Sigmoid colon (tissue), 4 donors: ENCODE results near the gene GYPC.

Source experiments
- POLR2A ChIP-seq, 2 donors: fragments of 450-650 bp; IDR thresholded peaks; one replicate each; pipeline ENCODE4 v1.6.1; 2016; ENCODE audit warnings: antibody characterized with exemption in 2 of 2, mild to moderate bottlenecking in 2 of 2, moderate library complexity in 2 of 2
- POLR2AphosphoS5 ChIP-seq, 4 donors: sonication (generic); formaldehyde crosslinking; IDR thresholded peaks; one replicate each; pipeline ENCODE4 v1.6.1; 2017; ENCODE audit warnings: antibody characterized with exemption in 4 of 4
- TF ChIP-seq, protein P1 (sequence below), 4 experiments: fragments of 450-650 bp in 3 of 4; fragments of 200-600 bp in 1 of 4; IDR thresholded peaks; one replicate each; pipeline ENCODE4 v1.5.1; 2016 to 2019; ENCODE audit warnings: antibody characterized with exemption in 4 of 4, mild to moderate bottlenecking in 3 of 4, moderate library complexity in 2 of 4

DNA sequence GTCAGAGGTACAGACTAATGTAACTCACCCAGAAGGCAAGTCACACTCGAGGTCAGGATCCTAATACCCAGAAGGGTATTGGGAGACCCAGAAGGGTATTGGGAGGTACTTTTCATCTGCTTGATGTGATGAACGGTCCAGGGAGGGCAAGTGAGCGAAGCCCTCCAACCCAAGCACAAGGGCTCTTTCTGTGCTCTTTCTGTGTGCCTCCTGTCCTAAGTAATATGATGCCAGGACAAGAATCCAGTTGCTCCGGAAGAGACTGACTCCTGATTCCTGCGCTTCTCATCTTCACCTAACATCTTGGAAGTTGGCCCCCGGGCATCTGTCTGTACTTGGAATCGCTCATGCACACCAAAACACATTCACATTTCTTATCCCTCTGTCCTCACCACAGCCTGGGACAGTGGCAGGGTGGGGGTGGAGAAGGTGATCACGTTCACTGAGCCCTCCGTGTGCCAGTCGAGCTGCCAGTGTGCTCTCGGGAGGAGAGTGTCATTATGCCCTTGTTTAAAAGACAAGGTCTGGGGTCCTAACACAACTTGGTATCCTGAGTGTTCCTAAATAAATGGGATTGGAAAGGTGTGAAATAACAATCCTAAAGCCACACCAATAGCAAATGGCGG, 17.1 kb downstream of the GYPC start:
- TF ChIP-seq POLR2A (IDR thresholded peaks at IDR 0.05) (no peak), POLR2AphosphoS5 (IDR thresholded peaks at IDR 0.05) (no peak)
- TF ChIP-seq, protein P1, sequence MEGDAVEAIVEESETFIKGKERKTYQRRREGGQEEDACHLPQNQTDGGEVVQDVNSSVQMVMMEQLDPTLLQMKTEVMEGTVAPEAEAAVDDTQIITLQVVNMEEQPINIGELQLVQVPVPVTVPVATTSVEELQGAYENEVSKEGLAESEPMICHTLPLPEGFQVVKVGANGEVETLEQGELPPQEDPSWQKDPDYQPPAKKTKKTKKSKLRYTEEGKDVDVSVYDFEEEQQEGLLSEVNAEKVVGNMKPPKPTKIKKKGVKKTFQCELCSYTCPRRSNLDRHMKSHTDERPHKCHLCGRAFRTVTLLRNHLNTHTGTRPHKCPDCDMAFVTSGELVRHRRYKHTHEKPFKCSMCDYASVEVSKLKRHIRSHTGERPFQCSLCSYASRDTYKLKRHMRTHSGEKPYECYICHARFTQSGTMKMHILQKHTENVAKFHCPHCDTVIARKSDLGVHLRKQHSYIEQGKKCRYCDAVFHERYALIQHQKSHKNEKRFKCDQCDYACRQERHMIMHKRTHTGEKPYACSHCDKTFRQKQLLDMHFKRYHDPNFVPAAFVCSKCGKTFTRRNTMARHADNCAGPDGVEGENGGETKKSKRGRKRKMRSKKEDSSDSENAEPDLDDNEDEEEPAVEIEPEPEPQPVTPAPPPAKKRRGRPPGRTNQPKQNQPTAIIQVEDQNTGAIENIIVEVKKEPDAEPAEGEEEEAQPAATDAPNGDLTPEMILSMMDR (IDR thresholded peaks at IDR 0.05): no peak
